ENCODE measurements around the gene NSFL1C.

DNA sequence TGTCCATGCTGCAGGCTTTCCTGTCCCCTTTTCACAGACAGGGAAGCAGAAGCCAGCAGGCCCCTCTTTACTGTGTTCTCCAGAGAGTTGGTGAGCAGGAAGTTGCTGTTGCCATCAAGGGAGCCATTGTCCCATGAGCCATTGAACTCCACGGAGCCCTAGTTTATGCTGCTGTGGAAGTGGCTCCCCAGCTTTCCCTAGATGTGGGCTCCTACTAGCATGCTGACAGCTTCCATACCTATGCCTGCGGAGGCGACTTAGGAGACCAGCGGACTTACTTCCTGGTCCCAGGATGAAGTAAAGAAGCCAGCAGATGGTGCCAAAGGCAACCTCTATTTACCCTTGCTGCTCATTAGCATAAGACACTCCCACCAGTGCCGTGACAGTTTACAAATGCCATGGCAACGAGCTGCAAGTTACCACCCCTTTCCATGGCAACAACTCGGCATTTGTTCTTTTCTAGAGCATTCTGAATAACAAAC, 43.0 kb downstream of the NSFL1C start:
- no peak for TF ChIP-seq EZH2 (IDR thresholded peaks at IDR 0.05; ENCODE audit: low read depth)
- TF ChIP-seq, protein P1, sequence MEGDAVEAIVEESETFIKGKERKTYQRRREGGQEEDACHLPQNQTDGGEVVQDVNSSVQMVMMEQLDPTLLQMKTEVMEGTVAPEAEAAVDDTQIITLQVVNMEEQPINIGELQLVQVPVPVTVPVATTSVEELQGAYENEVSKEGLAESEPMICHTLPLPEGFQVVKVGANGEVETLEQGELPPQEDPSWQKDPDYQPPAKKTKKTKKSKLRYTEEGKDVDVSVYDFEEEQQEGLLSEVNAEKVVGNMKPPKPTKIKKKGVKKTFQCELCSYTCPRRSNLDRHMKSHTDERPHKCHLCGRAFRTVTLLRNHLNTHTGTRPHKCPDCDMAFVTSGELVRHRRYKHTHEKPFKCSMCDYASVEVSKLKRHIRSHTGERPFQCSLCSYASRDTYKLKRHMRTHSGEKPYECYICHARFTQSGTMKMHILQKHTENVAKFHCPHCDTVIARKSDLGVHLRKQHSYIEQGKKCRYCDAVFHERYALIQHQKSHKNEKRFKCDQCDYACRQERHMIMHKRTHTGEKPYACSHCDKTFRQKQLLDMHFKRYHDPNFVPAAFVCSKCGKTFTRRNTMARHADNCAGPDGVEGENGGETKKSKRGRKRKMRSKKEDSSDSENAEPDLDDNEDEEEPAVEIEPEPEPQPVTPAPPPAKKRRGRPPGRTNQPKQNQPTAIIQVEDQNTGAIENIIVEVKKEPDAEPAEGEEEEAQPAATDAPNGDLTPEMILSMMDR (conservative IDR thresholded peaks at IDR 0.05): no peak
